CD4-positive, alpha-beta T cell treated with Interferon alpha-2 for 1 hour (primary cell): ENCODE results near the gene DBN1.

Experiments
- DNase-seq, 2 donors: peaks; one replicate each; pipeline ENCODE4 v3.0.0-alpha.2; 2020 to 2022

DBN1 gene

GRCh38 chr5:177440990-177441780 lies 32.2 kb downstream of the DBN1 start:
- DNase-seq = no peak

- peak; percentile 41 to 78 for DNase-seq
These were observed 33.0 kb downstream of the DBN1 start for GRCh38 chr5:177440211-177440989.

- no peak for DNase-seq
These were observed 33.8 kb downstream of the DBN1 start for GRCh38 chr5:177439518-177440053.

- no peak for DNase-seq
These were observed 35.0 kb downstream of the DBN1 start for GRCh38 chr5:177438468-177438867.

GRCh38 chr5:177437623-177438022 lies 35.8 kb downstream of the DBN1 start:
- DNase-seq = no peak

- no peak for DNase-seq
These were observed 37.4 kb downstream of the DBN1 start for GRCh38 chr5:177435847-177436536.

- no peak for DNase-seq
These were observed 38.3 kb downstream of the DBN1 start for GRCh38 chr5:177434942-177435738.

- peak in 1 of 2 donors; percentile 59 for DNase-seq
These were observed 39.0 kb downstream of the DBN1 start for GRCh38 chr5:177434437-177434836.

- DNase-seq = no peak
These were observed 39.7 kb downstream of the DBN1 start for GRCh38 chr5:177433658-177434217.

- no peak for DNase-seq
These were observed 40.4 kb downstream of the DBN1 start for GRCh38 chr5:177432839-177433657.

GRCh38 chr5:177432143-177432838 lies 41.1 kb downstream of the DBN1 start:
- no peak for DNase-seq

- peak; percentile 81 to 84 for DNase-seq
These were observed 41.9 kb downstream of the DBN1 start for GRCh38 chr5:177431317-177432142.

GRCh38 chr5:177430972-177431316 lies 42.5 kb downstream of the DBN1 start:
- no peak for DNase-seq

GRCh38 chr5:177430140-177430951 lies 43.1 kb downstream of the DBN1 start:
- no peak for DNase-seq

GRCh38 chr5:177429248-177430040 lies 44.0 kb downstream of the DBN1 start:
- peak; percentile 89 to 90 for DNase-seq

GRCh38 chr5:177428574-177429217 lies 44.7 kb downstream of the DBN1 start:
- no peak for DNase-seq

GRCh38 chr5:177427919-177428573 lies 45.4 kb downstream of the DBN1 start:
- DNase-seq = no peak
